MM.1S (cell line): ENCODE results near the gene ZFYVE28.

Experiments used
- DNase-seq: peaks from one replicate; pipeline ENCODE4 v3.0.0-alpha.2; 2015
- H2AFZ ChIP-seq: fragments of 300-600 bp; sonication (generic); 2 replicates; pipeline ENCODE4 v1.6.0; 2016; ENCODE audit warnings: antibody characterized with exemption, low read length
- H3F3A ChIP-seq: fragments of 300-600 bp; sonication (generic); 2 replicates; pipeline ENCODE4 v1.6.1; 2016; ENCODE audit warnings: mild to moderate bottlenecking, antibody characterized with exemption, low read length, moderate library complexity, mixed read lengths; ENCODE audit not compliant: insufficient read depth
- H3K27ac ChIP-seq: fragments of 300-600 bp; sonication (generic); 2 replicates; pipeline ENCODE4 v1.5.1; 2016; ENCODE audit warnings: mild to moderate bottlenecking, low read length
- H3K27me3 ChIP-seq: fragments of 300-600 bp; sonication (generic); replicated peaks from 2 replicates; pipeline ENCODE4 v1.6.0; 2016; ENCODE audit warnings: low read length; ENCODE audit not compliant: insufficient read depth
- H3K36me3 ChIP-seq: fragments of 300-600 bp; sonication (generic); replicated peaks from 2 replicates; pipeline ENCODE4 v1.6.1; 2016; ENCODE audit warnings: mild to moderate bottlenecking, low read length, mixed read lengths; ENCODE audit not compliant: insufficient read depth
- H3K4me1 ChIP-seq: fragments of 300-600 bp; sonication (generic); 2 replicates; pipeline ENCODE4 v1.6.1; 2016; ENCODE audit warnings: low read length, mixed read lengths
- H3K4me2 ChIP-seq: fragments of 300-600 bp; sonication (generic); 2 replicates; pipeline ENCODE4 v1.6.0; 2016; ENCODE audit warnings: low read depth, low read length
- H3K4me3 ChIP-seq: fragments of 300-600 bp; sonication (generic); 2 replicates; pipeline ENCODE4 v1.5.1; 2016; ENCODE audit warnings: low read length, mixed read lengths
- H3K79me2 ChIP-seq: fragments of 300-600 bp; sonication (generic); 2 replicates; pipeline ENCODE4 v1.6.1; 2016; ENCODE audit warnings: mixed run types, low read length, mixed read lengths
- H3K9ac ChIP-seq: fragments of 300-600 bp; sonication (generic); 2 replicates; pipeline ENCODE4 v1.6.1; 2016; ENCODE audit warnings: low read length, mixed read lengths
- H3K9me2 ChIP-seq: fragments of 300-600 bp; sonication (generic); replicated peaks from 2 replicates; pipeline ENCODE4 v1.6.1; 2016; ENCODE audit warnings: mild to moderate bottlenecking, low read length, mixed read lengths; ENCODE audit not compliant: insufficient read depth
- H3K9me3 ChIP-seq: fragments of 300-600 bp; sonication (generic); replicated peaks from 2 replicates; pipeline ENCODE4 v1.6.1; 2016; ENCODE audit warnings: mild to moderate bottlenecking, low read length, mixed read lengths; ENCODE audit not compliant: insufficient read depth
- H4K20me1 ChIP-seq: fragments of 300-600 bp; sonication (generic); 2 replicates; pipeline ENCODE4 v1.6.1; 2016; ENCODE audit warnings: mild to moderate bottlenecking, low read length, moderate library complexity, mixed read lengths; ENCODE audit not compliant: insufficient read depth
- CTCF ChIP-seq: fragments of 300-600 bp; sonication (generic); IDR thresholded peaks from 2 replicates; pipeline ENCODE4 v1.5.1; 2016; ENCODE audit warnings: antibody characterized with exemption, low read length, mixed read lengths
- EZH2 ChIP-seq: fragments of 300-600 bp; sonication (generic); optimal IDR thresholded peaks from 2 replicates; pipeline ENCODE3; 2017; ENCODE audit warnings: low read depth, mild to moderate bottlenecking, antibody characterized with exemption, low read length, mixed read lengths
- EZH2phosphoT487 ChIP-seq: fragments of 300-600 bp; sonication (generic); IDR thresholded peaks from 2 replicates; pipeline ENCODE4 v1.6.1; 2018; ENCODE audit warnings: antibody characterized with exemption, low read length

ZFYVE28 gene

GRCh38 chr4:2396781-2397368, 21.6 kb downstream of the ZFYVE28 start:
- TF ChIP-seq EZH2phosphoT487 = no peak
- TF ChIP-seq CTCF = no peak
- no peak for TF ChIP-seq EZH2
- Histone ChIP-seq H3K27ac (no peak overlapping the region), H3K4me2 (no peak overlapping the region), H3K9me3 (no peaks in the 10 kb centered on the region), H4K20me1 (no peaks in the 10 kb centered on the region), H3K9me2 (no peaks in the 10 kb centered on the region), H2AFZ (no peak overlapping the region), H3K79me2 (peaks cover 31% of the 10 kb centered on the region), H3K36me3 (no peaks in the 10 kb centered on the region), H3K27me3 (no peaks in the 10 kb centered on the region), H3K4me1 (peaks cover 7% of the 10 kb centered on the region; the same call in 1 of the 2 replicates), H3F3A (no peaks in the 10 kb centered on the region), H3K9ac (no peak overlapping the region), H3K4me3 (no peak overlapping the region)
- DNase-seq = no peak

GRCh38 chr4:2395584-2395983, 22.9 kb downstream of the ZFYVE28 start:
- Histone ChIP-seq H2AFZ (no peak overlapping the region), H3K4me1 (peaks cover 7% of the 10 kb centered on the region; the same call in 1 of the 2 replicates), H3F3A (no peaks in the 10 kb centered on the region), H3K4me3 (no peak overlapping the region), H3K9me2 (no peaks in the 10 kb centered on the region), H3K27ac (no peak overlapping the region), H3K9ac (no peak overlapping the region), H3K36me3 (no peaks in the 10 kb centered on the region), H3K4me2 (no peak overlapping the region), H4K20me1 (no peaks in the 10 kb centered on the region), H3K27me3 (no peaks in the 10 kb centered on the region), H3K9me3 (no peaks in the 10 kb centered on the region), H3K79me2 (peaks cover 23% of the 10 kb centered on the region)
- TF ChIP-seq CTCF = no peak
- no peak for TF ChIP-seq EZH2
- TF ChIP-seq EZH2phosphoT487 = no peak
- no peak for DNase-seq

GRCh38 chr4:2395038-2395437, 23.4 kb downstream of the ZFYVE28 start:
- Histone ChIP-seq H3K9me3 (no peaks in the 10 kb centered on the region), H3F3A (no peaks in the 10 kb centered on the region), H3K4me1 (peaks cover 7% of the 10 kb centered on the region; the same call in 1 of the 2 replicates), H3K9ac (no peak overlapping the region), H3K4me2 (no peak overlapping the region), H2AFZ (no peak overlapping the region), H3K27ac (no peak overlapping the region), H3K27me3 (no peaks in the 10 kb centered on the region), H3K4me3 (no peak overlapping the region), H3K79me2 (peaks cover 22% of the 10 kb centered on the region), H3K36me3 (no peaks in the 10 kb centered on the region), H3K9me2 (no peaks in the 10 kb centered on the region), H4K20me1 (no peaks in the 10 kb centered on the region)
- no peak for DNase-seq
- TF ChIP-seq EZH2phosphoT487 (no peak), CTCF (no peak), EZH2 (no peak)
